GOT3 (cell line): ENCODE measurements around the gene LHFPL6.

Experiments
- DNase-seq: peaks from one replicate; lab custom pipeline; 2025; ENCODE audit warnings: mixed read lengths; lab: John Stamatoyannopoulos, UW

The LHFPL6 gene

DNA sequence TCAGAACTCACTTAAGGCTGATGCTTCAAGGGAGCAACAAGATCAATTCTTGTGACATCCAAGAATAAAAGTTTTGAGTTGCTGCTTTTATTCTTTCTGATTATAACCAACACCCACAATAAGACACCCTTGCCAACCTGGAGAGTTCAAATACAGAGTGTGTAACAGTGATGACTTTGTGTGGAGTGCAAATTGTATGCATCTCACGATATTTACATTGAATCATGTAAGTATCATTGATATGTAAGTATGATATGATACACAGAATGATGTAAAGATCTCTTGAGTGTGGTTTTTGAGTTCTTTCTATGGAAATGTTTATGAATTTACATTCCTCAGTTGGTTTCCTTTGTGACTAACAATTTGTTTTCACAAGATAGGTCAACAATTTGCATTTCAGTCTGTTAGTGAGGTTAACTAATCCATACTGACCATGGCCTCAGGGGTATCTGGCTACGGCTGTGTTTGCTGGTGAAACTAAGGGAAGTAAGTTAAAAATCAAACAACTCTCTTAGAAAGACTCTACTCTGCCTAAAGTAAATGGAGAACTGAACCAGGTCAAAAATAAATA lies 12.4 kb downstream of the LHFPL6 start:
- no peak for DNase-seq

DNA sequence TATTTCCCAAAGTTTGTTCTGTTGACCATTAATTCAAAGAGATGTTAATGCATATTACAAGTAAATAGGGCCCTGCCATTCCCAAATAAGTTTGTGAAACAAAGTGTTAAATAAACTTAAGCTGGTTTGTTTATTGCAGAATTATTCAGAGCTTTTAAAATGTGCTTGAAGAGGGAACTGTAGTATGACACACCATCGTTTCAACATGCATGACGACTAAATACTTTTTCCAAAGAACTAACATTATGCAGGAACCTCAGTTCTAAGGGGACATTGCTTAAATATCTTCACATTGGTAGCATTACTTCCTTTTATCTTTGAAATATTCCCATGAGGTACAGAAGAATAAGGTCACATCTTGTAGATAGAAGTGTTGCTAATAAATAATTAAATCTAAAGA lies 14.6 kb downstream of the LHFPL6 start:
- no peak for DNase-seq

DNA sequence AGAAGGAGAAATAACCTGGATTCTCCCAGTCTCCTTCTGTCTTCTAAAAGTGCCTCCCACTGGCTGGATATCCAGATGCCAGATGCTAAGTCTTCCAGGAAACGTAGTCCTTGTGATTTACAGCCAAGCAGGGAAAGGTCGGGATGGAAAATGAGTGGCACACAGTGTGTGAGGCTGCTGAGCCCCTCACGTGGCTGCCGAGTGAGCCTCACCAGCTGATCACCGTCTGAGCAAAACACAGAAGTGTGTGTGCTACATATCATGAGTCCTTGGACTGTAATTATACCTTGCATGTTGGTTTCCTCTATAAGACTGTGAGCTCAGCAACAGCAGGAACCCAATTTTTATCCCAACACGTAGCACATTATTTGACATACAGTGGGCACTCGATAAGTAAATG lies 15.1 kb downstream of the LHFPL6 start:
- no peak for DNase-seq

DNA sequence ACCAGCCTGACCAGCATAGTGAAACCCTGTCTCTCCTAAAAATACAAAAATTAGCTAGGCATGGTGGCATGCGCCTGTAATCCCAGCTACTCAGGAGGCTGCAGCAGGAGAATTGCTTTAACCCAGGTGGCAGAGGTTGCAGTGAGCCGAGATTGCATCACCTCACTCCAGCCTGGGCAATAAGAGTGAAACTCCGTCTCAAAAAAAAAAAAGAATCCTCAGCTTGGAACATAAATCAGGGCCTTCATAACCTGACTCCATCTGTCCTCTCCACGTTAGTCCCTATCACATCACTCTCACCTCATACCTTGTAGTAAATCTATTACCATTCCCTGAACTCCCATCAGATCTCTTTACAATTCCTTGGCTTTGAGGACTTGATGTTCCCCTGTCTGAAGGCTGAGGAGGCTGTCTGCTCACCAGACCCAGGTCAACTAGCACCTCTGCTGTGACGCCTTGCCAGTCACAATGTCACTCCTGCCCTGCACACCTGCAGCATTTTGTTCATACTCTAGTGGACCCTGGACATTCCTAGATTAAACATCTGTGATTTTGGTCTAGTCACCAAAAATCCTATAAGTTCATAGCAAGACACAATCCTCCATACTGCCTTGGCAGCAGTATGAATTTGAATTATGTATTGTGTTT lies 15.9 kb downstream of the LHFPL6 start:
- DNase-seq = no peak

GRCh38 chr13:39586151-39586550 lies 16.8 kb downstream of the LHFPL6 start:
- no peak for DNase-seq

- no peak for DNase-seq
Observed at GRCh38 chr13:39585219-39585618, 17.8 kb downstream of the LHFPL6 start.

GRCh38 chr13:39580881-39581575 lies 22.0 kb downstream of the LHFPL6 start:
- no peak for DNase-seq

DNA sequence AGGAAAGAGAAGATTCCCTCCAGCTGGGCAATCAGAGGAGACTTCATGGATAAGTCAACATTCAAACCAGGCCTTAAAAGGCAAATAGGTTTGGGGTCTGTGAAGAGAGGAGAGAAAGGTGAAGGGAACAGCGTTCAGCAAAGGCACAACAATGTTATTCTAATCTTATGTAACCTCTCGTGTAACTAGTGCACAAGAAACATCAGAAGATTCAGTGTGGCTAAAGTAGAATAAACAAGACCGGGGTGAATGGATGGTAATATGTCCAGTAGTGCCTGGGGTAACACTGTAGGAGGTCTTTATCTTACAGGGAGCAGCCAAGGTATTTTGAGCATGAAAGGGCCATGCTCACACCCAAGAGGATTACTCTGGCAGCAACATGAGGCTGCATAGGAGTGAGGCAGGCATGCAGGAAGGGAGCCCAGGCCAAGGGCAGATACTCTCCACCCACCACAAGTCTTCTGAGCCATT lies 24.1 kb downstream of the LHFPL6 start:
- DNase-seq = no peak

DNA sequence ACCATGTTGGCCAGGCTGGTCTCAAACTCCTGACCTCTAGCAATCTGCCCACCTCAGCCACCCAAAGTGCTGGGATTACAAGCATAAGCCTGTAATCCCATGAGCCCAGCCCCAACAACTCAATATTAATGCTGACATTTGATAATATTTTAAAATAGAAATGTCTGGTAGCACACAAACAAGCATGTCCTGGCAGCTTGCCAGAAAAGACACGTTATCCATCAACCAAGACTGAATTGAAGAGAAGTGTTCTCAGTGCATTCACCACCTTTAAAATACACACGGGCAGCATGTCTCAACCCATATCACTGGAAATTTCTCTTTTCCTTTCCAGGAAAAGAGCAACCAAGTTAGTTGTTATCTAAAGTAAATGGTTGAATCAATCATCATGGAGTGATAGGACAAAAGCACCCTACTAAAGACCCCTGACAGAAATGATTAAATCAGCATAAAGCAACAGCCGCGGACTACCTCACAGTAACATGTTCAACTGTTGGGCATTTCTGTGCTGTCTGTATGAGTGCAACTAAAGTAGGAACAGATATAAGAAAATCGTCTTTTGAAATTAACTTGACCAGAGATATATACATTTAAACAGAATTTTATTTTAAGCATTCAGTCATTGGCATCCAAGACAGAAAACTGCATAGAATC lies 25.0 kb downstream of the LHFPL6 start:
- no peak for DNase-seq

- DNase-seq = no peak
Observed at GRCh38 chr13:39577203-39577602, 25.8 kb downstream of the LHFPL6 start.

GRCh38 chr13:39575641-39576238 lies 27.3 kb downstream of the LHFPL6 start:
- DNase-seq = no peak

- no peak for DNase-seq
Observed at GRCh38 chr13:39571502-39572092, 31.4 kb downstream of the LHFPL6 start.

GRCh38 chr13:39567569-39567968 lies 35.4 kb downstream of the LHFPL6 start:
- DNase-seq = no peak

GRCh38 chr13:39566216-39566869 lies 36.6 kb downstream of the LHFPL6 start:
- no peak for DNase-seq

DNA sequence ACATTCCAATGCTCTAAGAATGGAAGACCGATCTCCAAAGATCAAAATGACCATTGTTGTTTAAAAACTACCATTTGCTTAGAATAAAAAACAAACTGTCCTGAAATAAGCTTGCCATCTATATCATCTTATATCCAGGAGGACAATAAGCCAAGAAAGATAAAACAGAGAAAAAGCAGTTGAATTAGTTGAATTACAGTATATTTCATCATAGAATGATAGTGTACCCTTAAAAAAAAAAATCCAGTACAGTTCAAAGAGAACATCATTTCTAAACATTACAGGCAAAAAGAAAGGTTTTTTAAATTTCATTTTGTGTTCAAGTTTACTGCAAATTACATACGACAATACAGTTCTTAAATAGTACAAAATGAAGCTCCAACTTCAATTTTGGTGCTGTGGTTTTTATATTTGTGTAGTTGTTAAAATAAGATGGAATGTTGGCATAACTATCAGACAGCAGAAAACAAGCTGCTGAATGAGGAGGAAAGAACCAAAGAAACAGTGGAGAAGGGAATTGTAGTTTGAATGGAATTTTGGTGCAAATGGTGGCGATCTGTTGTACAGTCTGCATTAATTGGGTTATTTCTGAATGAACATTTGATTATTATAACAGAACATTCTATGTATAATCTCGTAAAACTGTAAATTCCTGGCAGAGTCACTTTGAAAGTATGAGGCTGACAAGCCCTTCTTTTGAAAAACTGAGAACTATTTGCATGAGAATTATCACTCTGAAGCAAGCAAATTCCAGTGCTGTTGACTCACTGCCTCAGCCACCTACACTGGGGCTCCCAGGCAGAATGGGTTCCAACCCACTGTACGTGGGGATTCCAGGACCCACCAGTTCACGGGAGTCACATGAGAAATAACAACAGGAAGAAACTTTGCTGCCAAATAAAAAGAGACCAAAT lies 37.7 kb downstream of the LHFPL6 start:
- DNase-seq = no peak

DNA sequence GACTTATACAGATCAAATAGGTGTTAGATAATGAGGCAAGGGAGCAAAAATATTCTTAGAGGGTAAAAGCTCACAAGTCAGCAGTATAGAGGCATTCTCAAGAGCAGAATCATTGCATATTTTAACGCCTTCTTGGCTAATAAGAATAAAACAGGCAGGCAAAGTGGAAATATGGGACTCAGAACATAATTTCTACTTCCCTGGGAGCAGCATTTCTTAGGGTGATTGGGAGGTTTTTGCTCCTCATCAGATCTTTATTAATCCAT lies 39.6 kb downstream of the LHFPL6 start:
- no peak for DNase-seq

- no peak for DNase-seq
Observed at GRCh38 chr13:39561971-39562370, 41.0 kb downstream of the LHFPL6 start.

DNA sequence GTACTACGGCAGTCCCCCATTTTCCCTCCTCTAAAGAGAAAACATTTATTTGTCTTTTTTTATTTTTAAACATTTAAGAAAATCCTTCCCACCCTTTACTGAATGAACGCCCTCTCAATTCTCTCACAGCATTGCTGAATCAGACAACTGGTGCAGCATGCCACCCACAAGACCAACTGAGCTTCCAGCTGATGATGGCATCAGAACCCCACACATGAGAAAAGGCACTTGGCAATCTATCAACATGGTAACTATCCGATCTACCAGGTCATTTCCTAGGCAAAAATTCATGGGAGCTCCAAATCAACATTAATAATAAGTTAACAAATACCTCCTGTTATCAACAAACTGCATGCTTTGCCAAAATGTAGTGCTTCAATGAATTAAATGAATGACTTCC lies 43.1 kb downstream of the LHFPL6 start:
- DNase-seq = no peak

DNA sequence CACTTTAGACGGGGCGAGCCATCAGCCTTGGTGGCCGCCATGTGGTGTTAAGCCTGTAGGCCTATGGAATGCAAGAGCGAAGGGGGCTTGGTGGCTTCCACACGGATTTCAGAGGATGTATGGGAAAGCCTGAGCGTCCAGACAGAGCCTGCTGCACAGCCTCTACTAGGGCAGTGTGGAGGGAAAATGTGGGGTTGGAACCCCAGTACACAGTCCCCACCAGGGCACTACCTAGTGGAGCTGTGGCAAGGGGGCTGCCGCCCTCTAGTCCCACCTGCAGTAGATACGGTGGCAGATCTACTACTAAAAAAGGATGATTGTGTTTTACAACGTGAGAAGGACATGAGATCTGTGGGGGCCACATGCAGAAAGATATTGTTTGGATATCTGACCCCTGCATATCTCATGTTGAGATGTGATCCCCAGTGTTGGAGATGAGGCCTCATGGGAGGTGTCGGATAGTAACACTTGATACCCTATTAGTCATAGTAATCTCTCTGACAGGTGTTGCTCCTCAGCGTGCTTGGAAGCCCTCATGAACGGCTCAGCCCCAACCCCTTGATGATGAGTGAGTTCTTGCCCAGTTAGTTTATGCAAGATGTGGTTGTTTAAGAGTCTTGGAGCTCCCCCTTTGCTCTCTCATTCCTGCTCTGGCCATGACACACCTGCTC lies 45.6 kb downstream of the LHFPL6 start:
- no peak for DNase-seq

DNA sequence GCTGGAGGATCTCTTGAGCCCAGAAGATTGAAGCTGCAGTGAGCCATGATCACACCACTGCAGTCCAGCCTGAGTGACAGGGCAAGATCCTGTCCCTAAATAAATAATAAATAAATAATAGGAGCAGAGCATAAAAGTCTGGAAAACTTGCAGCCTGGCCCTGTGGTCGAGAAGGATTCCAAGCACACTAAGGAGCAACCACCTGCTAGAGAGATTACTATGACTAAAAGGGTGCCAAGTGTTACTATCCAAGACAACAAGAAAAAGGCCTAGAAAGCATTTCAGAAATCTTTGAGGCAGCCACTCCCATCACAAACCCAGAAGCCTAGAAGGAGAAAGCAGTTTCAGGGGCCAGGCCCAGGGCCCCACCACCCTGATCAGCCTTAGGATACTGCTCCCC lies 46.1 kb downstream of the LHFPL6 start:
- no peak for DNase-seq
